DND-41 (cell line): ENCODE measurements around the gene YWHAB.

Source experiments
- EZH2 ChIP-seq: IDR thresholded peaks from 3 replicates; pipeline ENCODE4 v1.6.1; 2012; ENCODE audit warnings: borderline replicate concordance, low read depth, mild to moderate bottlenecking, moderate library complexity, low read length, inconsistent platforms; ENCODE audit not compliant: severe bottlenecking
- TF ChIP-seq, protein P1 (sequence below): IDR thresholded peaks from 2 replicates; pipeline ENCODE4 v1.5.1; 2012; ENCODE audit warnings: borderline replicate concordance, low read length, moderate library complexity, mild to moderate bottlenecking; ENCODE audit not compliant: poor library complexity, severe bottlenecking; ENCODE audit errors: extremely low read depth

DNA sequence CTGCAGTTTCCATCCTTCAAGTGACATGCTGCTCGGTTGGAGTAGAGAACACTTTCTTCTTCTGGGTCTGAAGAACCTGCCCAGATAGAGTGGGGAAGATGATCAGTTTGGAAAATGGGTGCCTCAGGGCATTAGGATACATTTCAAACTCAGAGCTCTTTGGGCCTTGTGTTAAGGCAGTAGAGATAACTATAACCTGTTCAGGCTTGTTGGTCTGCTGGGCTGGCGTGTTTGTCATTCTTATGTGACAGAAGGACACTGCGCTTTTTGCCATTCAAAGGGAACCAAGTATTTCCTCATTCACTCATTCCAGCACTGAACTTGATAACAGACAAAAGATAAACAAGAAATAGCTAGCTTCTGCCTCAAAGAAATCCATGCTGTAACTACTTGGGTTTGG is 70.9 kb downstream of the YWHAB start:
- TF ChIP-seq, protein P1, sequence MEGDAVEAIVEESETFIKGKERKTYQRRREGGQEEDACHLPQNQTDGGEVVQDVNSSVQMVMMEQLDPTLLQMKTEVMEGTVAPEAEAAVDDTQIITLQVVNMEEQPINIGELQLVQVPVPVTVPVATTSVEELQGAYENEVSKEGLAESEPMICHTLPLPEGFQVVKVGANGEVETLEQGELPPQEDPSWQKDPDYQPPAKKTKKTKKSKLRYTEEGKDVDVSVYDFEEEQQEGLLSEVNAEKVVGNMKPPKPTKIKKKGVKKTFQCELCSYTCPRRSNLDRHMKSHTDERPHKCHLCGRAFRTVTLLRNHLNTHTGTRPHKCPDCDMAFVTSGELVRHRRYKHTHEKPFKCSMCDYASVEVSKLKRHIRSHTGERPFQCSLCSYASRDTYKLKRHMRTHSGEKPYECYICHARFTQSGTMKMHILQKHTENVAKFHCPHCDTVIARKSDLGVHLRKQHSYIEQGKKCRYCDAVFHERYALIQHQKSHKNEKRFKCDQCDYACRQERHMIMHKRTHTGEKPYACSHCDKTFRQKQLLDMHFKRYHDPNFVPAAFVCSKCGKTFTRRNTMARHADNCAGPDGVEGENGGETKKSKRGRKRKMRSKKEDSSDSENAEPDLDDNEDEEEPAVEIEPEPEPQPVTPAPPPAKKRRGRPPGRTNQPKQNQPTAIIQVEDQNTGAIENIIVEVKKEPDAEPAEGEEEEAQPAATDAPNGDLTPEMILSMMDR, result no peak
- TF ChIP-seq EZH2, result no peak
